GM18508 (cell line): ENCODE measurements around the gene PLXNB3.

Experiments used
- ATAC-seq: cut with Tn5 transposase; IDR thresholded peaks from one replicate; pipeline ENCODE4 v1.9.1; 2021; ENCODE audit warnings: moderate number of reproducible peaks; ENCODE audit not compliant: insufficient read depth, unreplicated experiment

Gene PLXNB3

DNA sequence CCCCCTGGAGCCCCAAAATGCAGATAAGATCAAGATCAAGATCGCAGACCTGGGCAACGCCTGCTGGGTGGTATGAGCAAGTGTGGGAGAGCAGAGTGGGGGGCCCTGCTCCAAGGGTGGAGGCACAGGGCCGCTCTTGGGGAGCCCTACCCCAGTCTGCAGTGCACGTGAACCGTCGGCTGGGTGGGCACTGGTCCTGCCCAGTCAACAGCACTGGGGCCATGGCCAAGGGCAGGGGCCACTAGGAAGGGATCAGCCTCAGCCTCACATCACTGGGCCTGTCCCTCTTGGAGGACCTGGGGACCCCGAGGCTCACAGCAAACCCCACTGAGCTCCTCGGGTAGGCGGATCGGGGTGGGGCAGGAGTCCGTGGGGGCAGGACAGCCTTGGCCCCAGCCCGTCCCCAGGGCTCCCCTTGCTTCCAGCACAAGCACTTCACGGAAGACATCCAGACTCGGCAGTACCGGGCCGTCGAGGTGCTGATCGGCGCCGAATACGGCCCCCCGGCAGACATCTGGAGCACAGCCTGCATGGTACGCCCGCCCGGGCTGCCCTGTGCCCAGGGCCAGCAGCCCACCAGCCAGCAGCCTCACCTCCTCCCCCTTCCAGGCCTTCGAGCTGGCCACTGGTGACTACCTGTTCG lies 20.4 kb downstream of the PLXNB3 start:
- ATAC-seq: no peak

DNA sequence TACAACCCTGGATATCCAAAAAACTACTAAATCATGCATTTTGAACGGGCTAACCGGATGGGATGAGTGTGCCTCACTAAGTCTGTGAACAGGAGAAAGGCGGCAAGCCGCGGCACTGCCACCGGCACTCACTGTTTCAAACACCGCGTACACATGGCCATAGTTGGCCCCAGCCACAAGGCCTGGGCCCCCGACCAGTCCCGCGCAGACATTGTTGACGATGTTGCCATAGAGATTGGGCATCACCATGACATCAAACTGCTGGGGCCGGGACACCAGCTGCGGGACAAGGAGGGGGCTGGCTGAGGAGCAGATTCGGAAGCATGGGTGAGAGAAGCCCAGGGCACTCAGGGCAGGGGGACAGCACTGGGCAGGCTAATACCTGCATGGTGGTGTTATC lies 22.6 kb downstream of the PLXNB3 start:
- ATAC-seq: no peak

DNA sequence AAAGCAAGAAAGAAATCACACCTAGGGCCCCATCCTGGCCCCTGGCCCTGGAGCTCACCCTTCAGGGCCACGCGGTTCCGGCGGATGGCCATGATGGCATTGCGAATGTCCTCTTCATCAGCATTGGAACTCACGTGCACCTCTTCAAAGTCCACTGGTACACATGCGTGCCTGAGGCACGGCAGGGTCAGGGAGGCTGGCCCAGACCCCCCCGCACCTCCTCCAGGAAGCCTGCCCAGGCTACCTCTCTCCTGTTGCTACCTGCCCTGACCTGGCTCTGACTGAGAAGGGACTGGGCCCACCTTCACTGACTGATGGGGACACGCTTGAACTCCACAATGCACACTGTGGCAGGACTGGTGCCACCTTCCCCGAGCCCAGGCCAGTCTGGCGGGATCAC lies 25.6 kb downstream of the PLXNB3 start:
- ATAC-seq: no peak

DNA sequence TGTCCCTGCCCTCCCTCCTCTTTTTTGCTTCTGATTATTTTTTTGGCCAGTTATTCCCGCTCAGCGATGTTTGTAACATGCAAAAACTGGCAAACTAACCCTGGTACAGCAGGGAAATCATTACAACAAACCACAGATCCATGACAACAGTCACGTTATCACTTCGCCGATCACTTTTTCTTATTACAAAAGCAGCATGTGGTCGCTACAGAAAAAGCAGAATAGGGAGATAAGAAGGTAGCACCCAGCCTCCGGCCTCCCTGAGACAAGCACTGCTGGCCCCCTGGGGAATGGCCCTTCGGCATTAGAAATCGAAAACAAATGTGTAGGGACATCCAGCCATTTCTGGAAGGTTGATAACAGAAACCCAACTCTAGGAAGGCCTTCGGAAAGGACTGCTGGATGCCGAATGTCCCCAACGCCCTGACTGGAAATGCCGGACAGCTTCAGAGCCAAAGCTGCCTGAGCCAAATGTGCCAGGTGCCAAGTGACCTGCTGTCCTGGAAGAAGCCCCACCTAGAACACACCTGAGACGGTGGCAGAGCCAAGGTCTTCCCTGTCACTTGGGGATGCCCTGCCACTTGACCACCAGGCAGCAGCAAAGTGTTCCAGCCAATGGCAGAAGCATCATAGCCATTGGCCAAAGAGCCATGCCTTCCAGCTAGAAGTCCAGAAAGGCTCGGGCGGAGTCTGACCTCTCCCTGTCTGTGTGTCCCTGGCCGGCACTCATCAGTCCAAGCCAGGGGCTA lies 27.2 kb downstream of the PLXNB3 start:
- no peak for ATAC-seq

DNA sequence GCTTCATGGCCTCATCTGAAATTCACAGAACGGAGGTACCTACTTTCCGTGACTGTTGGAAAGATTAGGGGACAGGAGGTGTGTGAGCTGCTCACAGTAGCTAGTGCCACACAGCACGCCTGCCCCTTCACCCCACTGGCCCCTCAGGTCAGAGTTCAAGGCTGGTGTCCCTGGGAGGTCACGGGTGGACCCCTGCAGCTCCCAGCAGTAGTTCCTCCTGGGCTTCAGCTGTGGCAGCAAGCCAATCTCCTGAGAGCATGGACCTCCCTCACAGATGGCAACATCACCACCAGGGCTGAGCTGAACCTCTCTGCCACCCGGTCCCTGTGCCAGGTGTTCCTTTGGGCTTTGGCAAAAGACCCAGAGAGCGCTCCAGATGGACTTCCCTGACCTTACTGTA lies 28.3 kb downstream of the PLXNB3 start:
- ATAC-seq: no peak

DNA sequence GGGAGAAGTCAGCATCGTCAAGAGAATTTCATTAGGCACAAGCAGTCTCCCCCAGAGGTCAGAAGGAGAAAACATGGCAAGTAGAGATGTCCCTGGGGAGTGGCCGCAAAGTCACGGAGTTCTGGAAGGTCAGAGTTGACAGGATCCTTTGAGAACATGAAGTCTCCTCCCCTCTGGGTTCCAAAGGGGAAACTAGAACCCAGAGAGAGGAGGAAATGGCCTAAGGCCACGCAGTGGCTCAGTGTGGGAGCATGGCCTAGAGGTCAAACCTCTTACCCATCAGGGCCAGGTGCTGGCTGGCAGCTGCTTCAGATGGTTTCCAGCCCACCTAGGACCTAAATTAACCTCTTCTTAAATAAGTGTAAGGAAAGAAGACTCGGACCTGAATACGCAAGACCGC lies 29.2 kb downstream of the PLXNB3 start:
- no peak for ATAC-seq

DNA sequence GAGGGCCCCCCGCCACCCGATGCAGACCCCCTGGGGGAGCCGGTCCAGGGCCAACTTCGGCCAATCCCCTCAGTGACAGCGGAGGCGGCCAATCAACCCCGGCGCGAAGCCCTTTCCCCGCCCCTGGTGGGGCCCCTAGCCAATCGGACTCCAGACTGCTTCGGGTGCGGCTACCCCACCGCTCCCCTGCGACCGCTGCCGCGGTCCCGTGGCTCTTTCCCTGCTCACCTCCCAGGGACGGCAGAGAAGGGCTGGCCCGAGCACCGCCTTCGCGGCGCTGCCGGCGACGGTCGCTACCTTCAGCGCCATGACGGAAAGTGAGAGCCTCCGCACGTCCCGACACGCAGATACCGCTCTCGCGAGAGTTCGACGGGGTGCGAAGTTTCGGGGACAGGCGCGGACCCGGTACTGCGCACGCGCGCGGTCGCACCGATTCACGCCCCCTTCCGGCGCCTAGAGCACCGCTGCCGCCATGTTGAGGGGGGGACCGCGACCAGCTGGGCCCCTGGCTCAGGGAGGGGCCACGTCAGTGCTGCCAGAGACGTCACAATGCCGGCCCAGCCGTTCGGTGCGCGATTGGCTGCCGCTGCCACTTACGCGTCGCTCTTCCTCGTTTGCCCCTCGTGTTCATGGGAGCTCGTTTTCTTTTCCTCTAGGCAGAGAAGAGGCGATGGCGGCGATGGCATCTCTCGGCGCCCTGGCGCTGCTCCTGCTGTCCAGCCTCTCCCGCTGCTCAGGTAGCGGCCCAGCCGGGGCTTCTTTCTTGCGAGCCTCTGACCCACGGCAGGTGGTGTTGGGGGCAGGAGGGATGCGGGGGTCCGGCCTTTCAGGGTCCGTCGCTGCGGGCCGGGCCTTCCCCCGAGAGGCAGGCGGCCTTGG lies 30.2 kb downstream of the PLXNB3 start, which contains the start of the genes IDH3G and SSR4:
Gene IDH3G, minus strand, starts transcription at position 358 of the 879 bp plus-strand sequence. Its CDS starts 49 bp downstream, at position 309.
Gene SSR4, plus strand, starts transcription at position 651 of the 879 bp plus-strand sequence. Its CDS starts 20 bp downstream, at position 671.
- peak; percentile 61 for ATAC-seq

DNA sequence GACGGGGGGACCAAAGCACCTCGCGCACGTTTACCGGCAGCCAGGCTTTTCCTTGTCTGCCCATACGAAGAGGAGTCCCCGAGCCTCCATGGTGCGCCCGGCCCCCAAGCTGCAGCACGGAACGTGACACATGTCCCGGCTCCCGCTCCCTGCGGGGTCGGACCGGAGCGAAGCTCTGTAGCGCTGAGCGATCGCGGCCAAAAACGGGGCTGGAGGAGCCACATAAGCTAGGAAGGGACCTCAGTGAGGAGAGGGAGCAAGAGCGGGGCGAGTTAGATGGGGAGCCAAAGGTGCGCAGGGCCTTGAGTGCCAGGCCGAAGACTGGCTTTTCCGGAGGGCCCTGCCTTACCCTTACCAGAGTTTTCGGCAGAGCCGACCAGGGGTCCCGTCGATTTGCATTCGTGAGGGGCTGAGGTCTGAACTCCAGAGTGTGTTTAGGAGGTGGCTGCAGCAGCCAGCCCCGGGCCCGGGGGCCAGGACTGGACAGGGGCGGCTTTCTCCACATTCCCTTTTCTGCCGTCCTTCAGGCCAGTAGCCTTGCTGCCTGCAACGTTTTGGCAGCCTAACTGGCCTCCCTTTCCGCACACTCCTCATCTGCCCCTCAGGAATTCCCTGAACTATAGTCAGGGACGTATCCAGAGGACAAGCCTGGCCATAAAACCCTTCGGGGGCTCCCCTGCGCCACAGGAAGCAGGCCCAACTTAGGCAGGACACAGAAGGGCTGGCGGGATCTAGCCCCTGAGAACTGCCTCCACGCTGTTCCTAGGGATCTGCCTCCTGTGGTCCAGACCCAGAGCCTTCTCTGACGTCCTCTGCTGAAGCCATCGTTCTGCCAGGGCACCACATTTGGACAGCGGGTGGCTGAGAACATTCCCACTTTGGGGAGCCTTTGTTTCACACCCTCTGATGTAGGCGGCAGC lies 31.1 kb downstream of the PLXNB3 start:
- no peak for ATAC-seq

DNA sequence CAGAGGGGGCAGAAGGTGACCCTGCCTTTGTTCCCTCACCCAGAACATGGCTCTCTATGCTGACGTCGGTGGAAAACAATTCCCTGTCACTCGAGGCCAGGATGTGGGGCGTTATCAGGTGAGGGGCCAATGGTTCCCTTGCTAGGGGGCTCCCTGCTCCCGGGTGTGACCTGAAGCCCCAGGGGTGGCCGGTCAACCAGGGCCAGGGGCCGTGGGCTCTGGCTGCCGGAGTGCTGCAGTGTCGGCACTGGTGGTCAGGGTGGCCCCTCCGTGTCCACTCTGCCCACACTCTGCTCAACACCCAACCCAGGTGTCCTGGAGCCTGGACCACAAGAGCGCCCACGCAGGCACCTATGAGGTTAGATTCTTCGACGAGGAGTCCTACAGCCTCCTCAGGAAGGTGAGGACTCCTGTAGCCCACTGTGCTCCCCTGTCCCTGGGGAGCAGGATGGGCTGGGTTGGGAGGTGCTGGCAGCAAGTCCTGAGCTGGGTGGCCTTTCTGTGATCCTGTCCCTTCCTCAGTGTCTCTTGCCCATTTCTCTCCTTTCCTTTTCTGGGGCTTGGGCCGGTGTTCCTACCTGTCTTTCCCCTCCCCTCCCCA lies 33.5 kb downstream of the PLXNB3 start:
- no peak for ATAC-seq

DNA sequence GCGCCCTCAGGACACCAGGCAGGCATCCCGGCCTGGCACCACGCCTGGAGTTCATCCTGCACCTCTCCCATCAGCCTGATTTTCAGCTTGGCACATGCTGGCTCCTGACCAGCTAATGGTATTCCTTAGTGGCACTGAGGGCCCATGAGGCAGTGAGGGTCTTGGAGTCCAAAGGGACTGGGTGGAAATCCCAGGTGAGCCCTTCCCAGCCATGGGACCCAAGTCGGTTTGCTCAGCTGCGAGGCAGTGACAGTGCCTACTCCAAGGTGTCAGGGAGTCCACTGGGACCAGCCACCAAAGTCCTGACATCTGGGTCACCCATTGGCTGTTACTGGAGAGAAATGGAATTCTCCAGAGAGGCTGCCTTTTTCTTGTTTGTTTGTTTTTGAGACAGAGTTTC lies 35.3 kb downstream of the PLXNB3 start:
- ATAC-seq: no peak

DNA sequence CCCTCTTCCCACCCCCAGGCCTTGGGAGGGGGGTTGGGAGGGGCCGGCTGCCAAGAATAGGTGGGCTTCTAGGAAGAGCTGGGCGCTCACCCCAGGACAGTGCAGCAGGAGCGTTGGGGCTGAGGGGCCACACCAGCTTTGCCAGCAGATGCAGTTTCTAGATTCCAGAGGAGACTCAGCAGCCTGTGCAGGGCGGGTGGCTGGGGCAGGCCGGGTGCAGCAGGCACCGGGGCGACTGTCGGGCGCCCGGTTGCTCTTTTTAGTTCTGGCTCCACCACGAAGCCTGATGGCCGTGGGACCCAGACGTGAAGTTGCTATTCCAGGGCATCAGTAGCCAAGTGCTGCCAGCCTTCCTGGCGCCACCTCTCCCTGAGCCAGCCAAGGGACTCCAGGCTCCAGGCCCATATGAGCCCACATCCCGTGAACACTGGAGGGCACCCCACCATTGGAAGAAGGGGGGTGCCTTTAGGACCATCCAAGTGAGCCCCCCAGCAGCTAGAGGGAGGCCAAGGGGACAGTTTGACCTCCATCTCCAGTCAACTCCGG lies 36.2 kb downstream of the PLXNB3 start:
- no peak for ATAC-seq

DNA sequence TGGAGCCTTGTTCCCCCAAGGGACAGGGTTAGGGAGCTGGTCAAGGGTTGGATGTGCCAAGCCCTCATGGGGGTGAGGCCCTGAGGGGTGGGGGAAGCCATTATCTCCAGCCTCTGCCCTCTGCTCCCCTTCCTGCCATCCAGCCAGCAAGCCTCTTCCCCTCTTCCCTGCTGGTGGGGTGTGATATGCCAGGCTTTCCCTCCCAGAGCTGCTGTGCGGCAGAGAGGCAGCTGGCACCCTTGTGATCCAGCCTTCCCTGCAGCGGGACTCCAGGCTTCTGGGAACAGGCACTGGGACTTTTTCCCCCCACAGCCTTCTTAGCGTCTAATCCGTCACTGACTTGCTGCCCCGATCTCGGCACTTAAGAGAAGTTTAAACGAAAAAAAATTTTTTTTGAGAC lies 36.7 kb downstream of the PLXNB3 start:
- no peak for ATAC-seq

DNA sequence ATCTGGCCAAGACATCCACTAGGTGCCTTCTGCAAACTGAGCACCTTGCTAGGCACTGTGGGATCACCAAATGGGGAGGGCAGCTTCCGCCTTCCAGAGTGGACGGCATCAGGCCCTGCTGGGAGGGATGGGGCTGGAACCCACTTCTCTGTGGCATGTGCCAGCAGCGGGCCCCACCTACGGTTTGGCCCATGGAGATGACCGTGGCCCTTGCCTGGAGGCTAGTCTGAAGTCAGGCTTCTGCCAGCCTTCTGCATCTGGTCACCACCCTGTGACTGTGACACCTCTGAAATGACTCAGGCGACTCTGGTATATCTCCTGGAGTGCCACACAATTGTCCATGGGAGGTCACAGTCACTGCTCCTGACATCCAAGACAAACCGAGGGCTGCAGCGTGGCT lies 37.6 kb downstream of the PLXNB3 start:
- ATAC-seq: no peak

DNA sequence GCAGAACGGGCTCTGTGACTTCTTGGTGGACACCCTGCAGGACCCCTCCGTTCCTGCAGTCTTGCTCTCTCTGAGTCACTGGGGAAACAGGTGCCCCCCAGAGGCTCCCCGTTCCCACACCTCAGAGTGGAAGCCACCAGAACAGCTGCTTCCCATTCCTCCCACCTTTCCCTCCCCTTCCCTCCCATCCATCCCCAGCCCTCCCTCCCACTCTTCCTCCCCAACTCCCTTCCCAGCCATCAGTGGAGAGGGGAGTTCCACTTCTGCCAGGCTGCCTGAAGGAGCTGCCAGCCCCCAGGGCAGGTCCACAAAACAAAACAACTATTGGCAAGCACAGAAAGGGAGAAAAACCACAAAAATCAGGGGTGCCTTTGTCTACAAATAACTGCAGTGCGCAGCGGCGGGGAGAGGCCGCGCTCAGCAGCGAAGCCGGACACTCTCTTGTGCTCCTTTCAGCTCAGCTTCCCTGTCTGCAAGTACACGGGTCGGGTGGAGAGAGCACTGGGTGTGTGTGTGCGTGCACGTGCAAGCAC lies 38.5 kb downstream of the PLXNB3 start:
- no peak for ATAC-seq

DNA sequence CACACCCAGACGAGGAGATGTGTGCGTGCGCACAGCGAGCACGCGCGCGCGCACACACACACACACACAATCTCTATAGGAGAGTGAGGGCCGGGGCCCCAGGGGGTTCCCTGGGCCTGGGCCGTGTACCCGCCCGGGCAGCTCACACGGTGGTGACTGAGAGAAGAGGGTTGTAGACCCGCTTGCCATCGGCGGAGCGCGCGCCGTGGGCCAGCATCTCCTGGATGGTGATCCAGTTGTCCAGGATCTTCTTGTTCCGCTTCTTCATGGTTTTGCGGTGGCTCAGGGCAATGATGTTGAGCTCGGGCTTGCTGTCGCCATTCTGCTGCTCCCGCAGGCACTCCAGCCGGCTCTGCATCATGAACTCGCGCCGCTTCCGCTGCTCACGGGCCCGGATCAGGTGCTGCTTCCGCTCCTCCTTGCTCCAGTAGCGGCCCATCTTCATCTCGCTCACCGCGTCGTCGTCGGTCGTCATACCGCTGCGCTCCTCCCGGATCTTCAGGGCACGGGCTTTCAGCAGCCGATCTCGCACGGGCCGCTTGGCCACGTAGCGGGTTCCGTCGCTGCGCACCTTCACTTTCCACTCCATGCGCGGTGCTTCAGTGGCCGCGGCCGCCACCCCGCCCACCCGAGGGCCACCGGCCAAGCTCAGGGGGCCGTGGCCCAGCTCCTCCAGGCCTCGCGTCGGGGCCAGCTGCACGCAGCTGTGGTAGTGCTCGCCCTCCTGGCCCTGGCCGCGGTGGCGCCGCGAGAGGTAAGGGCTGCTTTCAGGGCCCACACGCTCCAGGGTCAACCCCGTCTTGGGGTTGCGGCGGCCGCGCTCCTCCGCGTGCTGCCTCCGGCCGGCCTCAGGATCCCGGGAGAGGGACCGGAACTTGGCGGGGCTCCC lies 39.4 kb downstream of the PLXNB3 start:
- no peak for ATAC-seq

DNA sequence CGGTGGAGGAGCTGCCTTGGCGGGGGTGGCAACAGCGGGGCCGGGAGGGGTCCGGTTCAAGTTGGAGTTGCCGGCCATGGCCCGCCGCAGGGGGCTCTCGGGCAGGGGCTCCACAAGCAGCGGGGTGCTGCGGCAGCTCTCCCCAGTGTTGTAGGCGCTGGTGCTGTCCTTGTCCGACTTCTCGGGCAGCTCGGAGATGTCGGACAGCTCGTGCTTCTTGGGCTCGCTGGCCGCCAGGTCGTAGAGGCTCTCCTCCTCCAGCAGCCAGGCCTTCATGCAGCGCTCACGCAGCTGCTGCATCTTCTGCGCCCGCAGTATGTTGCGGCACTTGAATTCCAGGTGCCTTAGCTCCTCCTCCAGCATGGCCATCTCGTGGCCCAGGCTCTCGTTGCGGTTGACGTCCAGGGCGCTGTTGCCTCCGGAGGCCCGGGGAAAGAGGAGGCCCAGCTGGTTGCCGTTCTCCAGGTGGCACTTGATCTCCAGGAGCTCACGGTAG lies 40.1 kb downstream of the PLXNB3 start:
- ATAC-seq: no peak

DNA sequence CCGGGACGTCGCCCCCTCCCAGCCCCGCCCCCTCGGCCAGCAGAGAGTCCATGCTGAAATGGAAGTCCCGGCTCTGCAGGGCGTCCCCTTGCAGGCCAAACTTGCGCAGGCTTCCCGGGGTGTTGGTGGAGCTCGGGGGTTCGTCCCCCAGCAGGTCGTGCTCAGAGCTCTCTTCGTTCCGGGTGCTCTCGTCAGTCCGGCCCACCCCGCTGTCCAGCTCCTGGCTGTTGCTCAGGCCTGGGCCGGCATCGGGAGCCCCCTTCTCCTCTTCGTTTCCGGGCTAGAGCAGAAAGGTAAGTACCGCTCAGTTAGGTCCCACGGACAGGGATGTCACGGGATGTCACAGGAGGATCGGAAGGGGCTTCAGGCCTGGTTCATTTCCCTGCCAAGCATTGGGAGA lies 40.6 kb downstream of the PLXNB3 start:
- ATAC-seq: no peak

DNA sequence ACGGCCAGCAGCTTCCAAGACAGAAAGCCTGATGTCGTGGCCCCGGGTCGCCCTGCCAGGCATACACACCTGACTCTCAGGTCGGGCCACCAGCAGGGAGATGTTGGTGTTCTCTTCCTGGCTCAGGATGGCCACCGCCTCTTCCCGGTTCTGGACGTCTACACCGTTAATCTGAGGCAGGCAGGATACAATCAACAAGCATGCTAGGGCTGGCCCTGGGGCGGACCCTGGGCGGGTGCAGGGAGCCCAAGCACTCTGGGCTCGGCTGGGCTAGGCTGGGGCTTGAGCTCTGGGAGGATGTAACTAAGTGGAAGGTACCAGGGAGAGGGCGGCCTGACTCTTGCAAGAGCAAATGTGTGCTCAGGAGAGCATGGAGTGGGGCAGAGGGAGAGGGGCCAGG lies 41.4 kb downstream of the PLXNB3 start:
- ATAC-seq: no peak
